ENCODE data around the gene ATG3.
"Not testable (repeated sequence)": the region's sequence is repeated elsewhere in the genome, so short reads cannot be mapped to it uniquely, and the experiment has no call there.

Gene ATG3

GRCh38 chr3:112579232-112579631, 17.5 kb upstream of the ATG3 start:
- peaks cover 0 to 16% (median 0%) of the 10 kb centered on the region in 4 donors for H3K4me1 ChIP-seq
- H3K27ac ChIP-seq = no peak overlapping the region
- no peak for DNase-seq
- H3K36me3 ChIP-seq = peaks cover 15 to 52% (median 18%) of the 10 kb centered on the region in 3 donors
- no peak for TF ChIP-seq CTCF (IDR thresholded peaks at IDR 0.05)
- H3K27me3 ChIP-seq = no peaks in the 10 kb centered on the region
- no peaks in the 10 kb centered on the region for H3K9me3 ChIP-seq
- H3K4me3 ChIP-seq = no peak overlapping the region
- intact Hi-C loops (cut with DNase I; ENCODE audit: low total_unique reads) = no loop called here

- Histone ChIP-seq H3K36me3 (peaks cover 24 to 69% (median 37%) of the 10 kb centered on the region in 3 donors), H3K9me3 (no peaks in the 10 kb centered on the region), H3K4me3 (no peak overlapping the region), H3K27ac (no peak overlapping the region), H3K27me3 (no peaks in the 10 kb centered on the region), H3K4me1 (no peaks in the 10 kb centered on the region)
- no peak for DNase-seq
- intact Hi-C loops (cut with DNase I; ENCODE audit: low total_unique reads) = no loop called here
- TF ChIP-seq CTCF (IDR thresholded peaks at IDR 0.05) = no peak
Measured at GRCh38 chr3:112572701-112573100, 10.9 kb upstream of the ATG3 start.

GRCh38 chr3:112569265-112569664, 7.5 kb upstream of the ATG3 start:
- no peak overlapping the region for H3K4me3 ChIP-seq
- no peak for DNase-seq
- H3K36me3 ChIP-seq = peaks cover 30 to 72% (median 36%) of the 10 kb centered on the region in 3 donors
- no peaks in the 10 kb centered on the region for H3K9me3 ChIP-seq
- H3K27me3 ChIP-seq = no peaks in the 10 kb centered on the region
- H3K27ac ChIP-seq = no peak overlapping the region
- no peaks in the 10 kb centered on the region for H3K4me1 ChIP-seq
- intact Hi-C loops (cut with DNase I; ENCODE audit: low total_unique reads) = no loop called here
- TF ChIP-seq CTCF (IDR thresholded peaks at IDR 0.05) = no peak

- H3K36me3 ChIP-seq = peaks cover 29 to 66% (median 30%) of the 10 kb centered on the region in 3 donors
- no peak overlapping the region for H3K4me3 ChIP-seq
- intact Hi-C loops (cut with DNase I; ENCODE audit: low total_unique reads) = no loop called here
- H3K4me1 ChIP-seq = peaks cover 0 to 5% (median 4%) of the 10 kb centered on the region in 4 donors
- no peak for TF ChIP-seq CTCF (IDR thresholded peaks at IDR 0.05)
- no peaks in the 10 kb centered on the region for H3K27me3 ChIP-seq
- H3K27ac ChIP-seq = no peak overlapping the region
- no peaks in the 10 kb centered on the region for H3K9me3 ChIP-seq
- no peak for DNase-seq
Measured at GRCh38 chr3:112568642-112569041, 6.9 kb upstream of the ATG3 start.

GRCh38 chr3:112564940-112565305, 3.2 kb upstream of the ATG3 start:
- DNase-seq = no peak
- no peak for TF ChIP-seq CTCF (IDR thresholded peaks at IDR 0.05)
- no peaks in the 10 kb centered on the region for H3K9me3 ChIP-seq
- H3K36me3 ChIP-seq = peaks cover 6 to 32% (median 14%) of the 10 kb centered on the region in 3 donors
- H3K27ac ChIP-seq = no peak overlapping the region
- intact Hi-C loops (cut with DNase I; ENCODE audit: low total_unique reads) = no loop called here
- H3K4me3 ChIP-seq = no peak overlapping the region
- H3K27me3 ChIP-seq = no peaks in the 10 kb centered on the region
- H3K4me1 ChIP-seq = peaks cover 0 to 25% (median 14%) of the 10 kb centered on the region in 4 donors

GRCh38 chr3:112564247-112564939, 2.6 kb upstream of the ATG3 start:
- H3K9me3 ChIP-seq; DNase-seq; H3K27me3 ChIP-seq; H3K27ac ChIP-seq; intact Hi-C loops (cut with DNase I; ENCODE audit: low total_unique reads); H3K4me3 ChIP-seq: not testable (repeated sequence)
- H3K36me3 ChIP-seq = peaks cover 2 to 26% (median 11%) of the 10 kb centered on the region in 3 donors
- H3K4me1 ChIP-seq = peaks cover 0 to 30% (median 18%) of the 10 kb centered on the region in 4 donors
